Activated B cell treated with CpG ODN at 0.5 μM for 24 hours (primary cell): ENCODE data around the gene THEM5. TPM values are rescaled to one million over a fixed set of nuclear protein-coding genes. Genes with fewer than 3 reads are reported as not detected.

Experiments
- ATAC-seq: fragments of 200-7000 bp; cut with Tn5 transposase; one replicate; pipeline ENCODE4 v1.10.0; 2021; ENCODE audit warnings: low read depth, mild to moderate bottlenecking, moderate library complexity
- CTCF ChIA-PET: fragments of 350-600 bp; sonication (Branson Sonifier 250); formaldehyde crosslinking; loops from one replicate; lab custom pipeline; 2021; ENCODE audit warnings: antibody characterized with exemption; lab: Charles Lee
- POLR2A ChIA-PET: fragments of 350-600 bp; sonication (Branson Sonifier 250); formaldehyde crosslinking; loops from one replicate; lab custom pipeline; 2021; ENCODE audit warnings: antibody characterized with exemption; lab: Charles Lee
- DNase-seq: peaks from one replicate; pipeline ENCODE4 v3.0.0; 2022
- H3K27ac Mint-ChIP-seq: one replicate; pipeline ENCODE4 v1.8.0; 2020; ENCODE audit warnings: mixed read lengths
- H3K27me3 Mint-ChIP-seq: one replicate; pipeline ENCODE4 v1.8.0; 2021; ENCODE audit warnings: mixed read lengths
- H3K36me3 Mint-ChIP-seq: one replicate; pipeline ENCODE4 v1.8.0; 2021; ENCODE audit warnings: low read depth, mixed read lengths
- H3K4me1 Mint-ChIP-seq: one replicate; pipeline ENCODE4 v1.8.0; 2021; ENCODE audit warnings: mixed read lengths
- H3K4me3 Mint-ChIP-seq: one replicate; pipeline ENCODE4 v1.8.0; 2020; ENCODE audit warnings: mild to moderate bottlenecking, mixed read lengths
- H3K9me3 Mint-ChIP-seq: one replicate; pipeline ENCODE4 v1.8.0; 2020; ENCODE audit warnings: mixed read lengths
- CTCF ChIP-seq: fragments of 200-600 bp; IDR thresholded peaks from one replicate; pipeline ENCODE4 v1.8.0; 2022; ENCODE audit warnings: antibody characterized with exemption, mild to moderate bottlenecking
- intact Hi-C: fragments of 100-400 bp; cut with micrococcal nuclease; formaldehyde crosslinking; loops from one replicate; pipeline ENCODE4 v1.15.1; 2024
- total RNA-seq: library from RNA; stranded (reverse); gene quantifications from 2 replicates; pipeline ENCODE4 v1.2.3, GENCODE V29; 2022

The THEM5 gene
- total RNA-seq, 1 donor from 2014 or later = not detected

DNA sequence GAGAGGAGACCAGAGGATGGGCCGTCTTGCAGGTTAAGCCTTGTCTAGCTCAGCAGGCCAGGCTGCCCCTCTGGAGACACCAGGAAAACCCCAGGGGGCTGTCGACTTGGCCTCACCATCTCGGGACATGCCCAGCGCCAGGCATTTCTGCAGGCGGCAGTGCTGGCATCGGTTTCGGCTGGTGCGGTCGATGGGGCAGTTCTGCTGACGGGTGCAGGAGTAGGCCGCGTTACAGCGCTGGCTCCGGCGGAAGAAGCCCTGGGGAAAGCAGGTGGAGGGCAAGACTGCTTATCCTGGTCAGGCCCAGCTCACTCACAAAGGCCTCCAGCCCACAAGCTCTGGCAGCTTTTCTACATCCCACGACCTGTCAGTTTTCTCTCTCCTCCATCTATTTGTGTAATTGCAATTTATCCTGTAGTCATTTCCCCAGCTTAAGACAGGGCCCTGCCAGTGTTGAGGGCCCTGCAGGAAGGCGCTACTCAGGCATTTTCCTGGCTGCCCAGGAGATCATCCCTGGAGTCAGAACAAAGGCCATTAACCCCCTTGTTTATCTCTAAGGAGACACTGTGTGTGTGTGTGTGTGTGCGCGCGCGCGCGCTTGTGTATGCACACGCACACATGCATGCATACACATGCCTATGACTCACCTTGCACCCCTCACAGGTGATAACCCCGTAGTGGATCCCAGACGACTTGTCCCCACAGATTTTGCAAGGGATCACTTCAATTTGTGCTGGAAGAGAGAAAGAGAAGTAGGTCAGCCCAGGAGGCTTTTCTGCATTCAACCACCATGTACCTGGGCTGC is 36.8 kb downstream of the THEM5 start:
- Mint-ChIP-seq H3K4me1 (peaks cover 4% of the 10 kb centered on the region), H3K27me3 (peaks cover 15% of the 10 kb centered on the region), H3K36me3 (no peaks in the 10 kb centered on the region), H3K9me3 (no peaks in the 10 kb centered on the region), H3K4me3 (no peak overlapping the region), H3K27ac (no peak overlapping the region)
- TF ChIP-seq CTCF = no peak
- DNase-seq = no peak
- no peak for ATAC-seq
- intact Hi-C loops = no loop called here
- CTCF ChIA-PET = no interaction called here
- POLR2A ChIA-PET = no interaction called here

DNA sequence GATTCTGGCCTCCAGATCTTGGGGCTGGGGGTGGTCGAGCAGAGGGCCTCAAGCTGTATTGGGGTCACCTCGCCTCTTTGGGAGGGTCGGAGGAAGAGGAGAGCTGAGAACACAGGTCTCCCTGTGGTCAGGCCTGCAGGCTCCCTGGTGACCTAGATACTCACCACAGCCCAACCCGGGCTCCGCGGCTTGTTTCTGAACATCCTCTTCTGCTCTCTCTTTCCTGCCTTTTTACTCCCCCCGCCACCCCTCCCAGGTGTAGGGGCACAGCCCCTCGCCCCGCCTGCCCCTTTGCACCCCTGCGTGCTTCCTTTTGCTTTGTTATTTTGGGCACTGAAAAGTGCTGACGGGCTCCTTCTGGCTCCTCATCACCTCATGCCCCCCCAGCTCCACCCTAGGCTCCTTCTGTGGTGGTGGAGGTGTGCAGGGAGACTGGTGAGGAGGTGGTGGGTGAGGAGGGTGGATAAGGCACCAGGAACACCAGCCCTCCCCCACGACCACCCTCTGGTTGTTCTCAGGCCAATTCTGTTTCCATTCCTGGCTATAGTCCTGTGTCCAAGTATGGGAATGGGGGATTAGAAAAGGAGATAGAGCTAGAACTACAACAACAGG is 37.7 kb downstream of the THEM5 start:
- Mint-ChIP-seq H3K27ac (no peak overlapping the region), H3K36me3 (no peaks in the 10 kb centered on the region), H3K9me3 (no peaks in the 10 kb centered on the region), H3K4me1 (peaks cover 4% of the 10 kb centered on the region), H3K4me3 (no peak overlapping the region), H3K27me3 (peaks cover 17% of the 10 kb centered on the region)
- POLR2A ChIA-PET = no interaction called here
- ATAC-seq (no peak), DNase-seq (no peak)
- intact Hi-C loops = no loop called here
- CTCF ChIA-PET = no interaction called here
- no peak for TF ChIP-seq CTCF

DNA sequence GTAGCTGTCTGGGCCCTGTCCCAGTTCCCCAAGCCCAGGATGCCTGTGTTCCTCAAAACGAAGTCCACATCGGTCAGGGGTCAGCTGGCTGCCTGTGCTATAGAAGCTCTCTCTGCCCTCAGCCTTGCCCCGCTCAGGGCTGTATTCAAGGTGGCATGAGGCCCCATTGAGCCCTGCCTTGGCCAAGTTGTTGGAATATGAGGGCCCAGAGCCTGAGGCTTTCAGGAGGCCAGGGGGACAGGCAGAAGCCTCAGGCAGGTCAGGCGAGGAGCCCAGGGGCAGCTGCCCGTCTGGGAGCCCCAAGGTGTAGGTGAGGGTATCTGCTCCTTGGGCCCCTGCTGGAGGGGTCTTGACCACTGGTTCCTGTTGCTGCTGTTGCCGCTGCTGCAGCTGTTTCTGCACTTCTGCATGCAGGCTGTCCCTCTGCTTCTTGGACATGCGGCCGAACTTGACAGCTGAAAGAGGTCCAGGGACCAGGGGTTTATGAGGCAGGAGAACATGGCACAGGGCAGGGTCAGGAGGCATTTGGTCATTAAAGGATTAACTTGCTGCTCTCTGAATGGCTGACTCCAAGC is 38.5 kb downstream of the THEM5 start:
- DNase-seq = no peak
- ChIA-PET CTCF (no interaction called here), POLR2A (interaction anchor here (0.6 kb wide), 1 partner anchor 27 kb away, joined by 3 read pairs; no protein-coding TSS in a partner anchor)
- intact Hi-C loops = no loop called here
- H3K36me3 Mint-ChIP-seq = no peaks in the 10 kb centered on the region
- H3K9me3 Mint-ChIP-seq = no peaks in the 10 kb centered on the region
- H3K4me1 Mint-ChIP-seq = peaks cover 4% of the 10 kb centered on the region
- no peak for ATAC-seq
- peaks cover 17% of the 10 kb centered on the region for H3K27me3 Mint-ChIP-seq
- no peak overlapping the region for H3K4me3 Mint-ChIP-seq
- H3K27ac Mint-ChIP-seq = no peak overlapping the region
- no peak for TF ChIP-seq CTCF

DNA sequence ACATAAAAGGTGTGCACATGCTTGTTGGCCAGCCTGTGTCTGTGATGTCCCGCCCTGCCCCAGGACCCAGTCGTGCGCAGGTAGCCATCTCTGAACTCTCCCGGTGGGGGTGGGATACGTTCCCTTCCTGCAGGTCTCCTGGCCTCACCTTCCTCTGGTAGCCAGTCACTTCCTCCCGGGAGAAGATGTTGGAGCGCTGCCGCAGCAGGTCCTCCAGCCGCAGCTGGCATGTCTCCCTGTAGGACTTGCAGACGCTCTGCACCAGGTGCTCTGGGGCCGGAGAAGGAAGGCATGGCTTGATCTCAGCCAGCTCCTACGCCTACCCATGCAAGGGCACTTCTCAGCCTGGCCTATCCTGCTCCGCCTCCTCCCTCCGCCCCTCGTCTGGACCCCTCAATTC is 39.1 kb downstream of the THEM5 start:
- CTCF ChIA-PET = no interaction called here
- peaks cover 4% of the 10 kb centered on the region for H3K4me1 Mint-ChIP-seq
- POLR2A ChIA-PET = interaction anchor here (0.6 kb wide), 1 partner anchor 27 kb away, joined by 3 read pairs; no protein-coding TSS in a partner anchor
- no peak for TF ChIP-seq CTCF
- no peak overlapping the region for H3K27ac Mint-ChIP-seq
- no peak for DNase-seq
- H3K9me3 Mint-ChIP-seq = no peaks in the 10 kb centered on the region
- peaks cover 13% of the 10 kb centered on the region for H3K27me3 Mint-ChIP-seq
- H3K36me3 Mint-ChIP-seq = no peaks in the 10 kb centered on the region
- ATAC-seq = no peak
- intact Hi-C loops = no loop called here
- H3K4me3 Mint-ChIP-seq = no peak overlapping the region

DNA sequence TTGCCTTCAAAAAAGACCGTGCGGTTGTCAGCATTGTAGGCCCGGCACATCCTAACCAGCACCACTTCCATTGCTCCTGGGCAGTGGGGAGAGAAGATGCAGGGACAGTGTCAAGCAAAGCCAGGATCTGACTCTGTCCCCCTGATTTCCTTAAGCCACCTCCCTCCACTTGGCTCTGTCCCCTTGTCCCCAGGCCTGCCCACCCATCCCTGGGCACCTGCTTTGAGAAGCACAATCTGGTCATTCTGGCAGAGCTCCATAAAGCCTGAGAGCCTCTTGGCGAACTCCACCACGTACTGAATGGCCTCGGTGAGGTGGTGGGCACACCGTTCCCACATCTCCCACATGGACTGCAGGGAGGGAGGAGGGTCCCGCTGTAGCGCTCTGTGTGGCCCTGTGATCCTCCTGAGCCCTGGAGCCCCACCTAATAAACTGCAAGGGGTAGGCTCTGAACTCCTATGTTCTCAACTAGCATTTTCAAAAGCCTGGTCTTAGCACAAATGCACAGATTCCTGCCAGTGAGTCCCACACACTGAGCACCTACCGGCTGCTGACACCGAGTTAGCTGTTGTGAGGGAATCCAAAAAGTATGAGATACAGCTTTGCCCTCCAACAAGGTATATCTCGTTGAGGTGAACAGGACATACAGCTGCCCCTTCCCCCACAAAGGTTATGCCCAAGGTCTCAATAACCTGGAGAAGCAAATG is 40.1 kb downstream of the THEM5 start:
- Mint-ChIP-seq H3K4me3 (no peak overlapping the region), H3K27me3 (peaks cover 13% of the 10 kb centered on the region), H3K4me1 (peaks cover 4% of the 10 kb centered on the region), H3K9me3 (no peaks in the 10 kb centered on the region), H3K27ac (no peak overlapping the region), H3K36me3 (no peaks in the 10 kb centered on the region)
- ATAC-seq = no peak
- CTCF ChIA-PET = no interaction called here
- DNase-seq = no peak
- no peak for TF ChIP-seq CTCF
- POLR2A ChIA-PET = no interaction called here
- intact Hi-C loops = no loop called here
